ENCODE results near the gene UBA7.
A peak's percentile ranks its signal among the peaks of the same experiment; 100 is the strongest.
"Not testable (repeated sequence)": the region's sequence is repeated elsewhere in the genome, so short reads cannot be mapped to it uniquely, and the experiment has no call there.

Gene UBA7

GRCh38 chr3:49787182-49787464 is 26.6 kb downstream of the UBA7 start:
- no peak for DNase-seq (ENCODE audit: extremely low read depth, low read depth)
- no peak for TF ChIP-seq CTCF (IDR thresholded peaks at IDR 0.05; ENCODE audit: low read depth, low read length)

DNA sequence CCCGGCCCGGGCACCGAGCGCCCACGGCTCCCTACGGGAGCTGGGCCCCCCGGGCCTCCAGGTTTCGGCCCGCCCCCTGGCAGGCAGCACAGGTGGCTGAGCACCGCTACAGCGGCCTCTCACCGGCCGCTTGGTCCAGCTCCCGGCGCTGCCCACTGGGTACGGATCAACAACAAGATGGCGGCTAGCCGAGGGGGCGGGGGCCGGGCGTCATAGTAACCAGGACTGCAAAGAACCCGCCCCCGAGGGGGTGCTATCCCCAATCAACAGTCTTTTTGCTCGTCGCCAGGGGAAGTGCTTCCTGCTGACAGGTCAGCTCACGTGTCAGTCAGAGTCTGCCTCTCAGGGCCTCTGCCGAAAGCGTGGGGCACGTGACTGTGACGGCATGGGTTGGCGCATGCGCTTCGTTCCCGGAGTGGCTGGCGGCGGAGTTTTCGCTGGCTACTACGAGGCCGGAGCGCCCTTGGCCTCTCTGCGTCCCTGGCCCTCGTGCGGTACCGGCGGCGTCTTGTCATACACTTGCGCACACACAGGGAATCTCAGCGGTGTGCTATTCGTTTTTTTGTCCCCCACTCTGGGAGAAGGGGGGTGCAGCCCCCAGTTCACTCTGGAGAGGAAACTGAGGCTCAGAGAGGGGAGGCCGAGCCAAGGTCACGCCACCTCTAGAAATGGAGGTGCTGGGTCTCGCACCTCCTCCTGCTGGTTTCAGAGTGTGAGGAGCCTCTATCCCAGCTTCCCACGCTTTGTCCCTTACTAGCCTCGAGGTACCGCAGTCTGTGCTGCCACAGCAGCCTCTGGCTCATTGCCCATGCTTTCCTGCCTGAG is 27.2 kb downstream of the UBA7 start, which contains the start of gene IP6K1:
IP6K1 (minus strand) TSS at position 186 of the 825 bp plus-strand sequence. CDS start 38,502 bp downstream, outside the sequence.
- peak; percentile 100 for DNase-seq (ENCODE audit: extremely low read depth, low read depth)
- TF ChIP-seq CTCF (IDR thresholded peaks at IDR 0.05; ENCODE audit: low read depth, low read length): no peak

DNA sequence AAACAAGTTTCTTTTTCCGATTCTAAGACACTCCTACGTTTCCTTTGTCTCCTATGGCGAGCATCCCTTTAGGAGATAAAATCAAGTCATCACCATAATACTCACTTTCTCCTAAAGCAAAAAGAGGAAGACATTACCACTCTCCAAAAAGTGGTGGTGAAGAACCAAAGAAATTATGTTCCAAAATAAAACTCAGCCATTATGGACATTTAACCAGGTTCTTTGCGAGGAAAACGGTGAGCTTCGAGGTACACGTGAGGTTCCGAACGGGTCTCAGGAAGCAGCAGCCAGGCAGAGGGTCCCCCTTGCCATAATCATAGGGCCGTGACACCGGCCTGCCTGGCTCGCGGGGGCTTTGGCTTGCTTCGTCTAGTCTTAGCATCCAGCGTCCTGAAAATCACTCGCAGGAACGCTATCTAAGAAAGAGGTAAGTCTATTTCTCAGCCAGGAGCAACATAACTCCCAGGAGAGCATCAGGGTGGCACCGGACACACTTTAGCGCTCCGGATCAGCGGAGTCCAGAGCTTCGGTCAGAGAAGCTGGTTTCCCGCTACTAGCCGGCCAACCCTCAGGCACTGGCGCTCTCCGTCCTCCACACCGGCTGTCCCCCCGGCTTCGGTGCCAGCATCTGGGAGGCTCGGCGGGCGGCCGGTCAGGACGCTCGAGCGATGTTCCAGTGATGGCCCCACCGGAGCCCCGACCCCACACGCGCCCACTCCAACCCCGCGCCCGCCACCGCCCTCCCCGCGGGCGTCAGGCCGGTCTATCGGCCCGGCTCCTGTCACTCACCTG is 28.0 kb downstream of the UBA7 start:
- TF ChIP-seq CTCF (IDR thresholded peaks at IDR 0.05; ENCODE audit: low read depth, low read length): no peak
- DNase-seq (ENCODE audit: extremely low read depth, low read depth): no peak

- DNase-seq (ENCODE audit: extremely low read depth, low read depth): not testable (repeated sequence)
Measured at GRCh38 chr3:49782277-49782676, 31.5 kb downstream of the UBA7 start.

DNA sequence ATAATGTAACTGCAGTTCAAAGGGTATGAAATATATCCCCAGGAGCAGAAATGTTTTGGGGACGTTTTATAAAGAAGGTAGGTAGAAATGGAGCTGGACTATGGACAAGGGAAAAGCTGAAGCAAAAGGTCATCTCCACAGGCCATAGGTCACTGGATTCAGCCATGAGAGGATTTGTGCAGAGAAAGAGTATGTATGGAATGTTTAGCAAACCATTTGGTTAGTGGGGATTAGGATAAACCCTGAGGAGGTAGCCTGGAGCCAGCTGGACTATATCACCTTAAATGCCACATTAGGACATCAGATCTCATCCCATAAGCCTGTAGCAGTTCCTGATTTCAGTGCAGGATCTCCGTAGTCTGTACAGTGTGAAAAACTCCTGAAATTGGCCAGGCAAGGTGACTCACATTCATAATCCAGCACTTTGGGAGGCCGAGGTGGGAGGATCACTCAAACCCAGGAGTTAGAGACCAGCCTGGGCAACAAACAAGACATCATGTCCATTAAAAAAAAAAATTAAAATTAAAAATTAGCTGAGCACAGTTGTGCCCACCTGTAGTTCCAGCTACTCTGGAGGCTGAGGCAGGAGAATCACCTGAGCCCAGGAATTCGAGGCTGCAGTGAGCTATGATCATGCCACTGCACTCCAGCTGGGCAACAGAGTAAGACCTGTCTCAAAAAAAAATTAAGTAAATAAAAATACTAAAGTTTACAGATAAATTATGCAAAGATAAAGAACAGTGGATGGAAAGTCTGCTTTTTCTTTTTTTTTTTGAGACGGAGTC is 32.1 kb downstream of the UBA7 start:
- DNase-seq (ENCODE audit: extremely low read depth, low read depth): no peak
- TF ChIP-seq CTCF (IDR thresholded peaks at IDR 0.05; ENCODE audit: low read depth, low read length): no peak

DNA sequence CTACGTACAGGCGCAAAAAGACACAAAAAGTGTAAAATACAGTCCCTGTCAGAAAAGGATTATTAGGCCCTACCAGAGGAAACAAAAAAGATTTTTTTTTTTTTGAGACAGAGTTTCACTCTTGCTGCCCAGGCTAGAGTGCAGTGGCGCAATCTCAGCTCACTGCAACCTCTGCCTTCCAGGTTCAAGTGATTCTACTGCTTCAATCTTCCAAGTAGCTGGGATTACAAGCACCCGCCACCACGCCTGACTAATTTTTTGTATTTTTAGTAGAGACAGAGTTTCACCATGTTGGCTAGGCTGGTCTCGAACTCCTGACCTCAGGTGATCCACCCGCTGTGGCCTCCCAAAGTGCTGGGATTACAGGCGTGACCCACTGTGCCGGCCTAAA is 32.8 kb downstream of the UBA7 start:
- not testable (repeated sequence) for DNase-seq (ENCODE audit: extremely low read depth, low read depth)

- DNase-seq (ENCODE audit: extremely low read depth, low read depth): no peak
- TF ChIP-seq CTCF (IDR thresholded peaks at IDR 0.05; ENCODE audit: low read depth, low read length): no peak
Measured at GRCh38 chr3:49780080-49780974, 33.4 kb downstream of the UBA7 start.

Data from AG09319 (cell line).